CD4-positive, alpha-beta T cell treated with Interleukin-1 beta for 1 hour (primary cell): ENCODE data around the gene TSPAN9.

Experiments
- DNase-seq, 2 donors: peaks; one replicate each; pipeline ENCODE4 v3.0.0-alpha.2; 2020 to 2022

The TSPAN9 gene

GRCh38 chr12:3233797-3234196 lies 156.6 kb downstream of the TSPAN9 start:
- no peak for DNase-seq

DNA sequence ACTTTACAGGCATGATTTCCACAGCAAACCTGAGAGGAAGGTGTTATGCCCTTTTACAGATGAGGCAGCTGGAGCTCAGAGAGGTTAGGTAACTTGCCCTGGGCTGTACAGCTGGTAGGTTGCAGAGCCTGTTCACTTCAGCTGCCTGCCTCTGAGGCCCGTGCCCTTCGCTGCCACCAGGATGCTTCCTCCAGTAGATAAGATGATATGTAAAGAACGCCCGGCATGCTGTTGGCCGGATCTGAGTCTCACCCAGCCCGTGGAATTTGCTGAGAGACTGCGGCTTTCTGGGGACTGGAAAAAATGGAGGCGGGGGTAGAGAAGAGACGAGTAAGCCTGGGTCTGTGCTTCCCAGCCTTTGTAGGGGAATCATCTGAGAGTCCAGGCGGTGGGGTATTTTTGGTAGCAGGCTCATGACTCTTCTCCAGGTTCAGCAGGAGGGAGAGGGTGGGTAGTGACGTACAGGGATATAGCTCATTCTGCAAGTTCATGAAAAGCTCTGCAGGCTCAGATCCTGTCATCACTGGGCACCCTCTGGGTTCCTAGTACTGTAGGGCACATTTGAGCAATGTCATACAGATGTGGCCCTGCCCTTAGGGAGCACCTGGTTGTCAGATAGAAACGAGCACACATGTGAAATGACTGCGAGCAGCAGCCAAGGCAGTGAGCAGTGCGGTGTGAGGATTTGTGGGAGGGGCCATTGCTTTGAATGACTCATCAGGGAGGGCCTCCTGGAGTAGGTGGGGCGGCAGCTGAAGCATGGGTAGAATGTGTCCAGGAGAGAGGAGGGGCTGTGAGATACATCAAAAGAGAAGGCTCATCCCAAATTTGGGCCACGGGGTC lies 159.4 kb downstream of the TSPAN9 start:
- no peak for DNase-seq

- no peak for DNase-seq
These were observed 161.0 kb downstream of the TSPAN9 start for GRCh38 chr12:3238196-3238595.

DNA sequence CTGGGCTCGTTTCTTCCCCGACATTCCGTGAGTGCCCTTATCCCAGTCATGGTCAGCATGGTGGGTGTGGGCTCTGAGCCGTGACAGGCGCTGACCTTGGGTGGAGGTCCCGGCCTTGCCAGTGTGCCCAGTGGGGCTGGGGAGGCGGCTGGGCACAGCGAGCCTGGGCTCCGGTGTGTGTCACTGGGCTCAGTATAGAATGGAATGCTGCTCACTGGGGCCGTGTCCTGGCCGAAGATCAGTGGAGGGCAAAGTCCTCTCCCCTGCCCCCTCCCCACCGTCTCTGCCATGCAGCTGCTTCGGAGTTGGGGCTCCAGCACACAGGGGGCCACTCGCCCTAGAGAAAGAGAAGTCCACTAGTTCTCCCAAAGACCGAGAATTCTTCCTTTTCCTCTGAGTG lies 164.4 kb downstream of the TSPAN9 start:
- no peak for DNase-seq

DNA sequence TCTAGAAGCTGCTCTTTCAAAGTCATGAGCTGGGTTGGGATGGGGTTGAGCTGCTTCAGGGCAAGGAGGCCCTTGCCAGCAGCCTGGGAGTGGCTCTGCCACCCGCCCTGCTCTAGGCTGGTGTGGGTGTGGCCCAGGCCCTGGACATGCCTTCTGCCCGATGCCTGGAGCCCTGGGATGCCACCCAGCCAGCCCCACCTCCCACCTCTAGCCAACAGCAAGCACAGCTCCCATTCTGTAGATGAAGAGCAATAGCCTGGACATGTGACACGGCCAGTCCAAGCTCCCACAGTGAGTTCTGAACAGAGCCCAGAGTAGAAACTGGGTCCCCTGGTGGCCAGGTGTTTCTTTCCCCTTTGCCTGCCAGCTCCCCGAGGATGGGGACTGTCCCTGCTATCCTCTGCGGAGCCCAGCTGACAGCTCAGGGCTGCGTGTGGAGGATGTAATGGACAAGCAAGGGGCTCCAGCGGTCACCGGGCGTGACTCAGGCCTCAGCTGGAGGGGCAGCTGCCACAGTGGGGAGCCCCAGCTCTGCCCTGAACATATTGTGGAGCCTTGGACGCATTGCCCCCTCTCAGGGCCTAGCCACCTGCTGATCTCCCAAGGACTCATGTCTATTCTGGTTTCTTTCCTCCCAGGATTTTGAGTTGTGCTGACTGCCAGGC lies 165.2 kb downstream of the TSPAN9 start:
- no peak for DNase-seq

- no peak for DNase-seq
These were observed 166.4 kb downstream of the TSPAN9 start for GRCh38 chr12:3243376-3244084.

GRCh38 chr12:3244219-3244750 lies 167.1 kb downstream of the TSPAN9 start:
- no peak for DNase-seq

DNA sequence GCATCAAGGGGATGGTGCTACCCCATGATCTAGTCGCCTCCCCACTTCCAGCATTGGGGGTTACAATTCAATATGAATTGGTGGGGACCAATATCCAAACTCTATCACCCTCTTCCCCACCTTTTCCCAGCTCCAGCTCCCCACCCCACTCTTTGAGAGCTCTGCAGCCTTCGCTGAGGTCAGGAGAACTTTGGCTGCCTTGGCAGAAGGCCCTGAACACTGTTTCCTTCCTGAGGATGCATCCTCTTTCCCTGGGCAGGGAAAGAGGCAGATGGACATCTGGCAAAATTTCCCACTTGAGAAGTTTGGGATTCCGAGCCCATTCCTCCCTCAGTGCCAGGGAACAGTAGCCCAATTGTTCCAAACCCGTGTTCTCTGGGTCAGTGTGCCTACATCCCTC lies 169.1 kb downstream of the TSPAN9 start:
- DNase-seq: no peak

DNA sequence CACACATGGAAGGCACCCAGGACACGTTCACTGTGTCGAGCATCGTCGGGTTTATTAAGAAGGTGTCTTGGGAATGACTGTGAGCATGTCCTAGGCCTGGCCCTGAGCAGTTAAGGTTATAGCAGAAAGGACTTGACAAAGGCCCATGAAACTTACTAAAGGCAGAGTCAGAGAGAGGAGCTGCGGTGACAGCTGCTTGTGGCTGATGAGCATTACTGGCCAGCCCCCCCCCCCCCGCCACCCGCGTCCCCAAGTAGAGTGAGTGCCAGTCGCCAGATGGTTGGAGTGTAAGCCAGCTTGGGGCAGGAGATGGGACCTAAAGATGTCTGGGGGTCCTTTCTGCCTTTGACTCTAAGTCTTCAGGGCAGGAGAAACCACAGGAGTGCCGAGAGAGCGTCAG lies 169.9 kb downstream of the TSPAN9 start:
- DNase-seq: no peak

GRCh38 chr12:3247629-3248161 lies 170.5 kb downstream of the TSPAN9 start:
- no peak for DNase-seq

GRCh38 chr12:3249081-3249800 lies 172.1 kb downstream of the TSPAN9 start:
- DNase-seq: no peak

GRCh38 chr12:3250034-3250433 lies 172.9 kb downstream of the TSPAN9 start:
- no peak for DNase-seq

- DNase-seq: no peak
These were observed 173.4 kb downstream of the TSPAN9 start for GRCh38 chr12:3250576-3250975.

GRCh38 chr12:3251067-3251466 lies 173.9 kb downstream of the TSPAN9 start:
- no peak for DNase-seq

GRCh38 chr12:3251691-3252090 lies 174.5 kb downstream of the TSPAN9 start:
- no peak for DNase-seq

- DNase-seq: no peak
These were observed 175.3 kb downstream of the TSPAN9 start for GRCh38 chr12:3252450-3252891.

GRCh38 chr12:3253682-3254275 lies 176.6 kb downstream of the TSPAN9 start:
- DNase-seq: no peak

- DNase-seq: no peak
These were observed 177.9 kb downstream of the TSPAN9 start for GRCh38 chr12:3255057-3255456.

- DNase-seq: no peak
These were observed 179.0 kb downstream of the TSPAN9 start for GRCh38 chr12:3256103-3256631.

DNA sequence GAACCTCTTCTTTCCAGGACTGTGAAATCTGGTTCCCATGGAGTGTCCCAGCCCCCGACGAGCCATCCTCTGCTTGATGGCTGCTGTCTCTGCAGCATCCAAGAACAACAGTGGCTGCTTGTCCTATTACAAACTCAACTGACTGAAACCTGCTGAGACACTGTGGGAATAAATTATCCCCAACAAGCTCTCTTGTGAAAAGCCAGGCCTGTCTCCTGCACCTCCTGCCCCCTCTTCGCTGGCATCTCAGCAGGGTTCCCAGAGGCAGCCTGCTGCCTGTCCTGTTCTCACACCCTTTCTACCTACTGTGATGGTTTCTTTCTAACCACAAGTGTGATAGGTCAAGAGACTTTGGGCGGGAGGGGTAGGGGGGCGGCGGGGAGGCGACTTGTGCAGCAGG lies 180.2 kb downstream of the TSPAN9 start:
- no peak for DNase-seq

- no peak for DNase-seq
These were observed 182.8 kb downstream of the TSPAN9 start for GRCh38 chr12:3259973-3260372.
